MG63 (cell line): ENCODE results near the gene HEATR5B. TPM values are rescaled to one million over a fixed set of nuclear protein-coding genes. Genes with fewer than 3 reads are reported as not detected.
"Not testable (repeated sequence)": the region's sequence is repeated elsewhere in the genome, so short reads cannot be mapped to it uniquely, and the experiment has no call there.

Experiments used
- DNase-seq: peaks from one replicate; pipeline ENCODE4 v3.0.0-alpha.2; 2020
- H3K27me3 ChIP-seq: fragments of 250-450 bp; sonication (Bioruptor Pico); 2 replicates; pipeline ENCODE4 v1.5.1; 2020; ENCODE audit warnings: mild to moderate bottlenecking, moderate library complexity
- H3K36me3 ChIP-seq: fragments of 250-450 bp; sonication (Bioruptor Pico); 2 replicates; pipeline ENCODE4 v1.5.1; 2020; ENCODE audit warnings: mild to moderate bottlenecking, moderate library complexity
- H3K4me3 ChIP-seq: fragments of 250-450 bp; sonication (Bioruptor Pico); 2 replicates; pipeline ENCODE4 v1.5.1; 2020; ENCODE audit warnings: mild to moderate bottlenecking, moderate library complexity
- H3K9me3 ChIP-seq: fragments of 250-450 bp; sonication (Bioruptor Pico); 2 replicates; pipeline ENCODE4 v1.5.1; 2020; ENCODE audit warnings: mild to moderate bottlenecking, moderate library complexity
- total RNA-seq: library from RNA; depleted of rRNA; stranded (reverse); fragments of >200 nt; shearing (Covaris generic); gene quantifications from 2 replicates; pipeline ENCODE4 v1.2.3, GENCODE V29; 2014; ENCODE audit warnings: low replicate concordance; rRNA removed

Gene HEATR5B
- total RNA-seq, 1 experiment from 2014 or later: 3.5 TPM

GRCh38 chr2:36931688-36932087 lies 152.5 kb downstream of the HEATR5B start:
- not testable (repeated sequence) for DNase-seq, H3K9me3 ChIP-seq, H3K27me3 ChIP-seq, H3K4me3 ChIP-seq, H3K36me3 ChIP-seq

Other genes starting within 250 kb of the HEATR5B start
- 5.9 and 8.1 TPM in 2 replicates for gene STRN, start 117.8 kb downstream of the HEATR5B start, total RNA-seq
- 6.3 and 9.0 TPM in 2 replicates for gene GPATCH11, start 146 bp upstream of the HEATR5B start, total RNA-seq
- 17.8 and 27.8 TPM in 2 replicates for gene EIF2AK2, start 72.6 kb upstream of the HEATR5B start, total RNA-seq
- not detected in 2 replicates for gene SULT6B1, start 104.3 kb upstream of the HEATR5B start, total RNA-seq
- 9.1 and 13.3 TPM in 2 replicates for gene CEBPZOS, start 112.1 kb upstream of the HEATR5B start, total RNA-seq
- gene CEBPZ, start 147.2 kb upstream of the HEATR5B start, total RNA-seq: 35.0 and 47.0 TPM in 2 replicates
- gene NDUFAF7, start 147.3 kb upstream of the HEATR5B start, total RNA-seq: 15.8 and 27.8 TPM in 2 replicates
- 27.8 and 52.4 TPM in 2 replicates for gene PRKD3, start 240.5 kb upstream of the HEATR5B start, total RNA-seq